Measurements from ENCODE around the gene HLCS. TPM values are rescaled to one million over a fixed set of nuclear protein-coding genes. Genes with fewer than 3 reads are reported as not detected.

Gene HLCS
- total and polyA plus RNA-seq, 10 of the 15 experiments (the other 5 are each of a cell fraction or from before 2014, with no cell fraction given) = 1.5 to 12.7 (median 9.6) TPM

DNA sequence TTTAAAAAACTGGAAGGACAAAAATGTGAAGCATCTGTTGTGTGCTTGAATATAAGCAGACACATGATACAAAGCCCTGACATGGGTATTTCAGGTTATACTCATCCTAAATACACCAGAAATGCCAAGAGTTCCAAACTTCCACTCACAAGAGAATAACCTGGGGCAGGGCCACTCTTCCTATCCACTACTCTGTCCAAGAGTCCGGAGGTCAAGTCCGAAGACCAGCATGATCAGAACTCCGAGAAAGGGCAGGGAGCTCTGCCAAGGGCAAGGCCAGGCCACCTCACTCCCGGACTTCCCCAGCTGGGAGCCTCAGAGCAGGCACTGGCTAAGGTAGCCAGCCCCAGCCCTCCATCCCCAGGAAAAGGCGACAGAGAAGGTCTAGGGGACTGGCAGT is 37.5 kb downstream of the HLCS start:
- FAIRE-seq = no peak
- intact Hi-C loops (cut with micrococcal nuclease; ENCODE audit: unreplicated experiment) (loop anchor here (5.0 to 10.0 kb wide), 2 partner anchors 427 to 784 kb away; no protein-coding TSS in a partner anchor), in situ Hi-C loops (cut with MboI) (loop anchor here (5.0 kb wide), 3 partner anchors 297 to 507 kb away; no protein-coding TSS in a partner anchor)
- ATAC-seq = no peak
- Histone ChIP-seq H3K4me3 (no peak overlapping the region), H3K79me2 (ENCODE audit: control insufficient read depth, insufficient read depth, low read length) (no peaks in the 10 kb centered on the region), H3K9me3 (replicated peaks; ENCODE audit: control insufficient read depth, insufficient read depth, low read length) (no peaks in the 10 kb centered on the region), H3K4me2 (ENCODE audit: control insufficient read depth, insufficient read depth) (no peak overlapping the region), H3K36me3 (ENCODE audit: control insufficient read depth in 2 of 2, insufficient read depth in 2 of 2, low read length in 1 of 2) (peaks cover 0 to 6% of the 10 kb centered on the region in 2 experiments; a peak in 2 of 4 replicates), H3K27ac (ENCODE audit: control insufficient read depth, insufficient read depth) (no peak overlapping the region), H3K27me3 (replicated peaks in 1 of 2; ENCODE audit: control insufficient read depth in 2 of 2, insufficient read depth in 2 of 2, low read length in 1 of 2) (no peaks in the 10 kb centered on the region), H2AFZ (ENCODE audit: control insufficient read depth, low read depth, low read length) (no peak overlapping the region), H3K4me1 (ENCODE audit: control insufficient read depth, insufficient read depth, low read length) (no peaks in the 10 kb centered on the region), H3K9ac (ENCODE audit: control insufficient read depth, insufficient read depth, low read length) (no peak overlapping the region), H4K20me1 (ENCODE audit: control insufficient read depth, insufficient read depth) (no peaks in the 10 kb centered on the region)
- ChIA-PET POLR2A (no interaction called here), SMC1A (ENCODE audit: uncharacterized antibody, unreplicated experiment) (interaction anchor here (1.1 to 1.7 kb wide), 2 partner anchors 298 to 423 kb away, joined by 5 read pairs; no protein-coding TSS in a partner anchor), CTCF (interaction anchor here (0.8 to 5.9 kb wide), 4 partner anchors 298 to 1954 kb away, joined by 3 to 47 read pairs (median 15); no protein-coding TSS in a partner anchor), RAD21 (ENCODE audit: unreplicated experiment) (no interaction called here)
- 80% methylated on average over 5 of the region's 5 CpGs for WGBS (ENCODE audit: insufficient coverage, insufficient replicate concordance, low lambda C conversion rate, missing lambda C conversion rate)
- no peak for DNase-seq (ENCODE audit: low read depth, low spot score)
- TF ChIP-seq NR2F1 (conservative IDR thresholded peaks at IDR 0.05) (no peak), SMAD5 (IDR thresholded peaks at IDR 0.05; ENCODE audit: low read depth) (no peak), STAT3 (IDR thresholded peaks at IDR 0.05; ENCODE audit: low read depth, low read length) (no peak), MEF2B (IDR thresholded peaks at IDR 0.05; ENCODE audit: partially characterized antibody, poor library complexity, severe bottlenecking) (no peak), SREBF1 (IDR thresholded peaks at IDR 0.05; ENCODE audit: low read length) (no peak), POLR2A (IDR thresholded peaks at IDR 0.05; ENCODE audit: low read depth, low read length) (no peak), RELA (IDR thresholded peaks at IDR 0.05; ENCODE audit: borderline replicate concordance, partially characterized antibody) (no peak), BCL11A (IDR thresholded peaks at IDR 0.05; ENCODE audit: low read depth, low read length) (no peak), NBN (IDR thresholded peaks at IDR 0.05) (no peak), DPF2 (IDR thresholded peaks at IDR 0.05) (no peak), TAF1 (IDR thresholded peaks at IDR 0.05; ENCODE audit: borderline replicate concordance, low read depth, low read length) (no peak), ETV6 (conservative IDR thresholded peaks at IDR 0.05 in 1 of 2, IDR thresholded peaks at IDR 0.05 in 1 of 2; ENCODE audit: borderline replicate concordance in 1 of 2, low read depth in 1 of 2) (no peak), ZBED1 (IDR thresholded peaks at IDR 0.05; ENCODE audit: borderline replicate concordance) (no peak), MYC (IDR thresholded peaks at IDR 0.05; ENCODE audit: insufficient read depth, insufficient read length, insufficient replicate concordance, low read length, severe bottlenecking) (no peak), ZNF217 (IDR thresholded peaks at IDR 0.05) (no peak), SP1 (IDR thresholded peaks at IDR 0.05; ENCODE audit: low read depth, low read length) (no peak), MTA3 (IDR thresholded peaks at IDR 0.05; ENCODE audit: borderline replicate concordance, low read length) (no peak), NFYA (IDR thresholded peaks at IDR 0.05; ENCODE audit: borderline replicate concordance, low read depth, low read length) (no peak)
- TF ChIP-seq, protein P1, sequence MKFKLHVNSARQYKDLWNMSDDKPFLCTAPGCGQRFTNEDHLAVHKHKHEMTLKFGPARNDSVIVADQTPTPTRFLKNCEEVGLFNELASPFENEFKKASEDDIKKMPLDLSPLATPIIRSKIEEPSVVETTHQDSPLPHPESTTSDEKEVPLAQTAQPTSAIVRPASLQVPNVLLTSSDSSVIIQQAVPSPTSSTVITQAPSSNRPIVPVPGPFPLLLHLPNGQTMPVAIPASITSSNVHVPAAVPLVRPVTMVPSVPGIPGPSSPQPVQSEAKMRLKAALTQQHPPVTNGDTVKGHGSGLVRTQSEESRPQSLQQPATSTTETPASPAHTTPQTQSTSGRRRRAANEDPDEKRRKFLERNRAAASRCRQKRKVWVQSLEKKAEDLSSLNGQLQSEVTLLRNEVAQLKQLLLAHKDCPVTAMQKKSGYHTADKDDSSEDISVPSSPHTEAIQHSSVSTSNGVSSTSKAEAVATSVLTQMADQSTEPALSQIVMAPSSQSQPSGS (IDR thresholded peaks at IDR 0.05; ENCODE audit: low read length) = no peak
- TF ChIP-seq, protein P2, sequence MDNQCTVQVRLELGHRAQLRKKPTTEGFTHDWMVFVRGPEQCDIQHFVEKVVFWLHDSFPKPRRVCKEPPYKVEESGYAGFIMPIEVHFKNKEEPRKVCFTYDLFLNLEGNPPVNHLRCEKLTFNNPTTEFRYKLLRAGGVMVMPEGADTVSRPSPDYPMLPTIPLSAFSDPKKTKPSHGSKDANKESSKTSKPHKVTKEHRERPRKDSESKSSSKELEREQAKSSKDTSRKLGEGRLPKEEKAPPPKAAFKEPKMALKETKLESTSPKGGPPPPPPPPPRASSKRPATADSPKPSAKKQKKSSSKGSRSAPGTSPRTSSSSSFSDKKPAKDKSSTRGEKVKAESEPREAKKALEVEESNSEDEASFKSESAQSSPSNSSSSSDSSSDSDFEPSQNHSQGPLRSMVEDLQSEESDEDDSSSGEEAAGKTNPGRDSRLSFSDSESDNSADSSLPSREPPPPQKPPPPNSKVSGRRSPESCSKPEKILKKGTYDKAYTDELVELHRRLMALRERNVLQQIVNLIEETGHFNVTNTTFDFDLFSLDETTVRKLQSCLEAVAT (IDR thresholded peaks at IDR 0.05) = no peak
- no TSS peak for BruUV-seq (replicated peaks)

Measured in GM12878 (cell line).